SK-N-SH (cell line): ENCODE data around the gene UPK1A.

Source experiments
- FOXJ3 ChIP-seq: sonication (generic); formaldehyde crosslinking; IDR thresholded peaks from 2 replicates; pipeline ENCODE4 v1.5.1; 2020; ENCODE audit warnings: mild to moderate bottlenecking, missing genetic modification reagents
- FOXM1 ChIP-seq: IDR thresholded peaks from 2 replicates; pipeline ENCODE4 v1.4.0; 2012; ENCODE audit warnings: low read depth, mild to moderate bottlenecking
- GABPA ChIP-seq: IDR thresholded peaks from 2 replicates; pipeline ENCODE4 v1.4.0; 2012; ENCODE audit warnings: low read depth, mild to moderate bottlenecking
- POLR2AphosphoS5 ChIP-seq: IDR thresholded peaks from 2 replicates; pipeline ENCODE4 v1.6.1; 2012; ENCODE audit warnings: low read depth, low read length
- RCOR1 ChIP-seq: fragments of 150-350 bp; IDR thresholded peaks from 2 replicates; pipeline ENCODE4 v1.6.1; 2017; ENCODE audit warnings: antibody characterized with exemption, low read length
- RFX5 ChIP-seq: IDR thresholded peaks from 2 replicates; pipeline ENCODE4 v1.6.1; 2012; ENCODE audit warnings: mild to moderate bottlenecking, improper control_type of control experiment, low read length
- YY1 ChIP-seq: IDR thresholded peaks from 2 replicates; pipeline ENCODE4 v1.4.0; 2012; ENCODE audit warnings: low read depth, mild to moderate bottlenecking
- TF ChIP-seq, protein P1 (sequence below): fragments of 200-600 bp; sonication (generic); IDR thresholded peaks from 2 replicates; pipeline ENCODE4 v1.6.1; 2017; ENCODE audit warnings: antibody characterized with exemption, mild to moderate bottlenecking, moderate library complexity

DNA sequence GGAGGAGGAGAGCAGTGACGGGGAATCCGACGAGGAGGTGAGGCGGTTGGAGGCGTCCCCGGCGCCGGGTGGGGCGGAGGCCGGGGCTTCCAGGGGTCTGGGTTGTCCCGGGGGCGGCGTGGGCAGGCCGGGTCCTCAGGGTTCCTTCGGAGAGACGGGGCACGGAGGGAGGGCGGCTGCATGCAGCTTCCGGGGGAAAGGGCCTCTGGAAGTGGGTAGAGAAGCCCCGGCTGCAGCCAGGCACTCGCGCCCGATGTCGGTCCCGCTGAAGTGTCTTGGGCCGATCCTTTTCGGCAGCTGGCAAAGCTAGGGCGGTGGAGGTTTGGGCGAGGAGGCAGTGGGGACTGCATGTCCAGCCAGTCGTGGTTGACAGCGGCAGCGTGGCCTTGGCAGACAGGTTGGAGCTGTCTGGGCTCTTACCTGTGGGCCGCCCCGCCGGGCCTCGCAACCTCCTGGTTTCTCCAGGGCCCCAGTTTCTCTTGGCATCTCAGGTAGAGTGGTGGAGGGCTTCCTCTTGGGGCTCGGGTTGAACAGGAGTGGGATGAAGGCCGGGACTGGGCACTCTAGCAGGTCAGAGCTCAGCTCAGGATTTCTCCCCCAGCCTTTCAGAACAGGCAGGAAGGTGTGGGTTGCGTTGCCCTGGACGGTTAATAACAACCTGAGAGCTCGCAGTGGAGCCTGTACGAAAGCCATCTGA is 52.2 kb downstream of the UPK1A start:
- TF ChIP-seq, protein P1, sequence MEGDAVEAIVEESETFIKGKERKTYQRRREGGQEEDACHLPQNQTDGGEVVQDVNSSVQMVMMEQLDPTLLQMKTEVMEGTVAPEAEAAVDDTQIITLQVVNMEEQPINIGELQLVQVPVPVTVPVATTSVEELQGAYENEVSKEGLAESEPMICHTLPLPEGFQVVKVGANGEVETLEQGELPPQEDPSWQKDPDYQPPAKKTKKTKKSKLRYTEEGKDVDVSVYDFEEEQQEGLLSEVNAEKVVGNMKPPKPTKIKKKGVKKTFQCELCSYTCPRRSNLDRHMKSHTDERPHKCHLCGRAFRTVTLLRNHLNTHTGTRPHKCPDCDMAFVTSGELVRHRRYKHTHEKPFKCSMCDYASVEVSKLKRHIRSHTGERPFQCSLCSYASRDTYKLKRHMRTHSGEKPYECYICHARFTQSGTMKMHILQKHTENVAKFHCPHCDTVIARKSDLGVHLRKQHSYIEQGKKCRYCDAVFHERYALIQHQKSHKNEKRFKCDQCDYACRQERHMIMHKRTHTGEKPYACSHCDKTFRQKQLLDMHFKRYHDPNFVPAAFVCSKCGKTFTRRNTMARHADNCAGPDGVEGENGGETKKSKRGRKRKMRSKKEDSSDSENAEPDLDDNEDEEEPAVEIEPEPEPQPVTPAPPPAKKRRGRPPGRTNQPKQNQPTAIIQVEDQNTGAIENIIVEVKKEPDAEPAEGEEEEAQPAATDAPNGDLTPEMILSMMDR = no peak
- TF ChIP-seq FOXJ3 (CRISPR knock-in tag) (no peak), YY1 (no peak), GABPA (no peak), POLR2AphosphoS5 (no peak), RCOR1 (no peak), FOXM1 (no peak), RFX5 (no peak)
